Hematopoietic multipotent progenitor cell treated with erythropoietin and hydrocortisone succinate and interleukin-3 and kit ligand, for 4 days (in vitro differentiated cells): ENCODE results near the gene DDX41.

ENCODE experiments used
- DNase-seq: peaks from one replicate; pipeline ENCODE4 v3.0.0-alpha.2; 2015

The DDX41 gene

DNA sequence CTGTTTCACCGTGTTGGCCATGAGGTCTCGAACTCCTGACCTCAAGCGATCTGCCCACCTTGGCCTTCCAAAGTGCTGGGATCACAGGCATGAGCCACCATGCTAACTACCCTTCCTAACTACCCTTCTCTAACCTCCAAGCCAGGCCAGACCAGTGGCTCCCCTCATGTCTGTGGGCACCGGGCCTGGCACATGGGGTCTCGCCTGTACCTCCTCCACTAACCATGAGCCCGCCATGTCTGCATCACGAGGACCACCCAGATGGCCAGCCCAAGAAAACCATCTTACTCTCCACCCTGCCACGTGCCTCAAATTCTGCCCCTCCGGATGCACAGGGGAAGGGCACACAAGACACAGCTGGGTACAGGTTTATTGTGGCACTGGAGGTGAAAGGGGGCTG is 33.7 kb downstream of the DDX41 start:
- no peak for DNase-seq

DNA sequence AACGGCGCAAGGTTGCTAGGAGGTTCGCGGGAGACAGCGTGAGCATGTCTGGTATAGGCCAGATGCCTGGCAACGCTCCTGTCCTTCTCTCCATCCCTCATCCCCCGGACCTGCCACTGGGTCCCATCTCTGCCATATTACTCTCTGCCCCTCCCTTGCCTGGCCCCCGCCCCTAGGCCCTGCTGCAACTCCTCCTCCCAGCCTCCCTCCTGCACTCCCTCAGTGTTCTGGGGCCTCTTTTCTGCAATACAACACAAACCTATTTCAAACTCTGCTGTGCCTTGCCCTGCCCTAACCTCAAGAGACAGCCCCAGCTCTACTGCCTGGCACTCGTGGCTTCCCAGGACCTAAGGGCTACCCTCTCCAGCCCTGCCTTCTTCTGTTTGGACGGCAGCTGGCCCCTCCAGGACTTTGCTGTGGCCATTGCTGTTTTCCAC is 34.4 kb downstream of the DDX41 start:
- DNase-seq = no peak

DNA sequence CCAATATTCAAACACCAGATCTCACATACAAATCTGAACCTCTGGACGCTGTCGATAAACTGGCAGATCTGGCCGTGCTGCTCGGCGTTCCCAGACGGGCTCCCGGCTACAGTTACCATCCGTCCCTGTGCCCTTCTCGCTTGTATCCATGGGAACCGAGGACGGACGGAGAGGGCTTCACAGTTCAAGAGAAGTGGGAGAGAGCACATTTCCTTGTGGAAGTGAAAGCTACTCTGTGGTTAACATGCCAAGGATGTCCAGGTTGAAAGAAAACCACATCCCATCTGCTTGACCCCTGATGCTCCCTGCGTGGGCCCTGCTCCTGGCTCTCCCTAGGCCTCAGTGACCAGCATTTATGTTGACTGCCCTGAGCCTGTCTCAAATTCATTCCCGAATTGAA is 37.0 kb downstream of the DDX41 start:
- no peak for DNase-seq

DNA sequence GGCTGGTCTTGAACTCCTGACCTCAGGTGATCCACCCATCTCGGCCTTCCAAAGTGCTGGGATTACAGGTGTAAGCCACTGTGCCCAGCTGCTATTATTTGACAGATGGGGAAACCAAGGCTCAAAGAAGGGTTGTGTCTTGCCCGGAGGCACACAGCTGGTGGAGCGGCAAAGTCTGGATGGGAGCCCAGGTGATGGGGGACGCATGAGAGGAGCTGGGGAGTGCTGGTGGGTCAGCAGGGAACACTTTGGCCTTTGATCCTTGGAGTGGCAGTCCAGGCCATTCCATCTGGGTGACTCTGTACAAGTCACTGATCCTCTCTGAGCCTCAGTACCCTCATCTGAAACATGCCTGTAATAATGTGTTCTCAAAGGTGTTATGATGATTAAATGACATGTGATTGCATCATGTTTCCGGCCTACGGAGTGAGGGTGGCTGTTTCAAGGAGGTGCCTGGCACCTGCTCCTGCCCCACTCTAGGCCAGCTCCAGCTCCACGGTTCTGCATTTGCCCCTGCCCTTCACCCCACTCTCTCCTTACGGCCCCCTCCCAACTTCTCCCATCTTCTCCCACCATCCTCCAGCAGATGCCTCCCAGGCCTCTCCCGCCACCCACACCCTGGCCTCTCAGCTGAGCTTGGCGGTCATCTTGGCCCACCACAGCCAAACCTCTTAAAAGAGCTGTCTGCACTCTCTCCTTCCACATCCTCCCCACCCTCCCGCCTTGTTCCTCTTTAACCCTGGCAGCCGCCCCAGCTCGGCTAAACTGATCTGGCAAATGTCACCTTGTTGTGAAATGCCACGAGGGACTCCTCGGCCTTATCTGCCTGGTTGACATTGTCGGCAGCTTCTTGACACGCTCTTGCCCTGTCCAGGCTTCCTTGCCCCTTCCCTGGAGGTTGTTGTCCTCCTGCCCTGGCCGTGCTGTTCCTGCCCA is 37.8 kb downstream of the DDX41 start:
- peak; percentile 96 for DNase-seq

DNA sequence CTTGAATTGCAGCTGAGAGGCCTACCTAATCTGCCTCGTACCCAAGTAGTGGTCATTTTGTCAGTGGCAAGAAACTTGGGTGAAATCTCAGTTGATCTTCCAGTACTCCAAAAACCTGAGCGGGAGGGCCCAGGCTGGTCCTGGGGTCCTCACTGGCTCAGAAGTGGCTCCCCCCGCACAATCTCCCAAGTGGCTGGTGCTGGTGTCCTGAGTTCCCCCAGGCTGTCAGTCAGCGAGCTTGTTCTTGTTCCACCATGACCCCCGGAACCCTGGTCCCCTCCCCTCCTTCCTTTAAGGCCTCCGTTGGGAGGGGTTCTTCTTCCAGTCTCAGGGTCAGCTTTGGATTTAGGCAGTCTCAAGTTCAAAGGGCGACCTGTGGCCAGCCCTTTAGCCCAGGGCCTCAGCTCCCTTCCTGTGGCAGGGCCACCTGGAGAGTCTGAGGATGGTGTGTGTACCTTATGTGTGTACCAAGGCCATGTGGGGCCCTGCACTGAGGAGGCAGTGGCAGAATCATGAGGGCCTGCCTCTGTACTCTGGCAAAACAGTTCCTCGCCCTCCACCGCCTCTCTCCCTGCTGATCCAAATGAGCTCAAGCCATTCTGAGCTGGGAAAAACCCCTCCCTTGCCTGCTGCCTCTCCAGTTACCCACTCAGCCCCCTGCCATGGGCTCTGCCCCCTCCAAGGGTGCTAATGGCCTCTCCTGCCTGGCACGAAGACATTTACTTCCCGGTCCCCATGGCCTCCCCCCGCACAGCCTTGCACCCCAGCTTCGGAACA is 38.9 kb downstream of the DDX41 start:
- no peak for DNase-seq

DNA sequence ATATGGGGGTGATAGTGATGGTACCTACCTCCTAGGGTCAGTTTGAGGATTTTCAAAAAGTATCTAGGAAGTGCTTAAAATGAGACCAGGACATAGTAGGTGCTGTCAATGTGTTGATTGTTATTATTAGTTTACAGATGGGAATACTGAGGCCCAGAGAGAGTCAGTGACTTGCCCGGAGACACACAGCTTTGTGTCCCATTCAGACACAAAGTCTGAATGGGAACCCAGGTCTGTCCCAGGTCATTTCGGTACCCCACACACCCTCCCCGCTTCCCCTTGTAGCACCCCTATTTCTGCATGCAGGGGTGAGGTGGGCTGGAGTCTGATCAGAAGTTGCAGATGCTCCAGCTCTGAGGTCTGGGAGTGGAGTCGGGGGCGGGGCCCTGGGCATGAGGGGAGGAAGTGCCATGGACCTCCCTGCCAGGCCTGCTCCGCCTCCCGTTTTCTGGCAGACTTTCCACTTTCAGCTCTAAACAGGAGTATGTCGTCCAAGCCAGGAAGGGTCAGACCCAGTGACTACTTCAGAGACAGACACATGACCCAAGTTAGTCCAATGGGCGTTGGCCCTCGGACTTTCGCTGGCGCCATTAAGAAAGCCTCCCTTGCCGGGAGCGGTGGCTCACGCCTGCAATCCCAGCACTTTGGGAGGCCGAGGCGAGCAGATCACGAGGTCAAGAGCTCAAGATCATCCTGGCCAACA is 40.1 kb downstream of the DDX41 start:
- DNase-seq = no peak

DNA sequence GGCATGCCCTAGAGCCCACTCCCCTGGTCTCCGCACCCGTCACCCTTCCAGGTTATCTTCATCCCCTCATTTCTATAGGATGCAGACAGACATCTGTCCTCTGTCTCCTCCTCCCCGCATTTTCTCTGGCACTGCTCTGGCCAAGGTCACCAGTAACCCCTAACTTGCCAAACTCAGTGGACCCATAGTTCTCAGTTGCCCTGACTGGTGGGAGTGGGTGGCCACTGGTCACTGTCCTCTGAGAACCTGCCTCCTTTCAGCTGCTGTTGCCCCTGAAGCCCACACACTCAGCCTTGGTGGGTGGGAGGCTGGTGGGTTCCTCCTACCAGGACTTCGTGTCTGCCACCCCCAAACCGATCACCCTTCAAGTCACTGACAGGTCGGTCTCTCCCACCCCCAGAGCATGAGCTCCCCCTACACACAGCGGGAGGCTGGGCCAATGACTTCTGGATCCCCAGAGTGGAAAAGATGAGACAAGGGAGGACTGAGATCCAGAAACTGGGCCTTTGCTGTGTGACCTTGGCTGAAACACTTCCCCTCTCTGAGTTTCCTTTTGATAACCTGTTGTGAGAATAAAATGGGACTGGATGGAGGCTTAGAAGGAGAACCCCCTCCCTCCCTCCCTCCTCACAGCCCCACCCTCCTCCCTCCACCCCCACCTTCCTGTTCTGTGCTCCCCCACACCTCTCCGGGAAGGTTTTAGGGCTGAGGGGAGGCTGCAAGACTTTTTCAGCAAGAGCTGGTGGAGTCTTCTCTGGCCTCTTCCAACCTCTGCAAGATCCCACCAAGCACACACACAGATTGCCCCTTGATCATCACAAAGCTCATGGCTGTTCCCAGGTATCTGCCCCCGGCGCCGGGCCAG is 41.0 kb downstream of the DDX41 start:
- no peak for DNase-seq

DNA sequence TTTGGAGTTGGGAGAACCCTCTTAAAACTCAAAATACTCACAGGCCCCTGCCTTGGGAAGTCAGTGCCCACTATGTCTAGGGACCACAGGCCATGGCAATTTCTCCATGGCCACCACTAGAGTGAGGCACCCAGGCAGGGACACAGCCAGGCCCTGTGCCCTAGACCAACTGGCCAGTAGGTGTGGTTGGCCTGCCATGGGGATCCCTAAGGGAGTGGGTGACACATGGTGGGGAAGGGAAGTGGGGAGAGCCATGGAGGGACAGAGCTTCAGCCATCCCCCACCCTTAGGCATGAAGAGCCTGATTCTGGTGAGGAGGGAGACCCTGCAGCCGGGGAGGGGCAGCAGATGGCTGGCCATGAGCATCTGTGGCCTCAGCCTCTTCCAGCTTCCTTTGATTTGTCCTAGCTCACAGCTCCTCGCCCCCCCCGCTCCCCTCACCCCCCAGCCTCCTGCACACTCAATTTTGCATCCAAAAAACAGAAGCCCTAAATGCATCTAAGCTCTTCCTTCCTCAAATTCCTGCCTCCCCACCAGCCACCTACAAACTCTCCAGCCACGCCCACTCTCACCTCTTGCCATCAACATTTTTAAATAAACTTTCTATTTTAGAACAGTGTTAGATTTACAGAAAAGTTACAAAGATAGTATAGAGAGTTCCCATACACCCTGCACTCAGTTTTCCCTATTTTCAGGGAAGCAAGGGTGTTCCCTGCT is 41.8 kb downstream of the DDX41 start:
- no peak for DNase-seq

- DNase-seq = peak; percentile 2
These were observed 42.7 kb downstream of the DDX41 start for GRCh38 chr5:177474002-177474476.

- peak; percentile 63 for DNase-seq
These were observed 43.2 kb downstream of the DDX41 start, which contains the start of gene DBN1 for GRCh38 chr5:177473443-177474001. Gene DBN1 (minus strand): TSS chr5:177473634. CDS start chr5:177473521, 113 bp downstream.

- DNase-seq = peak; percentile 55
These were observed 44.0 kb downstream of the DDX41 start for GRCh38 chr5:177472460-177473442.

GRCh38 chr5:177471610-177472356 is 45.0 kb downstream of the DDX41 start:
- peak; percentile 40 for DNase-seq

- DNase-seq = no peak
These were observed 45.8 kb downstream of the DDX41 start for GRCh38 chr5:177470759-177471536.

DNA sequence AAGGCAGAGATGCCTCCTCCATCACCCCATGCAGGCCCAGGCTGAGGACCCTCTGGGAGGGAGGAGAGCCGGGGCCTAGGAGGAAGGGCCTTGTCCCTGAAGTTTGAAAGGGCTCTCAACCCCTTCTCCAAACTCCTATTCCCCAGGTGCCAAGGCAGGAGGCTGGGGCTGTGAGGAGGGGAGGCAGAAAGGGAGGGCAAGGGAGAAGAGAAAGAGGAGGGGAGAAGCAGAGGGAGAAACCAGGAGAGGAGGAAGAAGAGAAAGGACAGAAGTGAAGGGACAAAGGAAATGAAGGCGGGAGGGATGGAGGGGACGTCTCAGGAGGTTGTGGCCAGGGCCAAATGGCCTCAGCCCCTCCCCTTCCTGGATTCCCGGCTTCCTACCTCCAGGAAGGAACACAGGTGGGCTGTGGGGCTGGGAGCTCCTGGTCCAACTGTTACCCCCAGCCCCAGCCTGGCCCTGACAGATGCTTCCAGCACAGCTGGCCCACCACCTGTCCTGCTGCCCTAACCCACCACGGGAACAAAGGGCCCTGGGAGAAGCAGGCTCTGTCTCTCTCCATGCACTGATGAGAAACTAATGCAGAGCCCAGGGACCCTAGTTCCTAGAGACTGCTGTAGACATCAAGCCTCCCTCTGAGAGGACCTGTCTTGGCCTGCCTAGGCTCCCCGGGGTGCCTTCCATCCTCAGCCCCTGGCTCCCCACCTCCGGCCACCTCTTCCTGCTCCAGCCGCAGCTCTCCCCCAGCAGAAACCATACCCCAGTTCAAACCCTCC is 46.8 kb downstream of the DDX41 start:
- no peak for DNase-seq

DNA sequence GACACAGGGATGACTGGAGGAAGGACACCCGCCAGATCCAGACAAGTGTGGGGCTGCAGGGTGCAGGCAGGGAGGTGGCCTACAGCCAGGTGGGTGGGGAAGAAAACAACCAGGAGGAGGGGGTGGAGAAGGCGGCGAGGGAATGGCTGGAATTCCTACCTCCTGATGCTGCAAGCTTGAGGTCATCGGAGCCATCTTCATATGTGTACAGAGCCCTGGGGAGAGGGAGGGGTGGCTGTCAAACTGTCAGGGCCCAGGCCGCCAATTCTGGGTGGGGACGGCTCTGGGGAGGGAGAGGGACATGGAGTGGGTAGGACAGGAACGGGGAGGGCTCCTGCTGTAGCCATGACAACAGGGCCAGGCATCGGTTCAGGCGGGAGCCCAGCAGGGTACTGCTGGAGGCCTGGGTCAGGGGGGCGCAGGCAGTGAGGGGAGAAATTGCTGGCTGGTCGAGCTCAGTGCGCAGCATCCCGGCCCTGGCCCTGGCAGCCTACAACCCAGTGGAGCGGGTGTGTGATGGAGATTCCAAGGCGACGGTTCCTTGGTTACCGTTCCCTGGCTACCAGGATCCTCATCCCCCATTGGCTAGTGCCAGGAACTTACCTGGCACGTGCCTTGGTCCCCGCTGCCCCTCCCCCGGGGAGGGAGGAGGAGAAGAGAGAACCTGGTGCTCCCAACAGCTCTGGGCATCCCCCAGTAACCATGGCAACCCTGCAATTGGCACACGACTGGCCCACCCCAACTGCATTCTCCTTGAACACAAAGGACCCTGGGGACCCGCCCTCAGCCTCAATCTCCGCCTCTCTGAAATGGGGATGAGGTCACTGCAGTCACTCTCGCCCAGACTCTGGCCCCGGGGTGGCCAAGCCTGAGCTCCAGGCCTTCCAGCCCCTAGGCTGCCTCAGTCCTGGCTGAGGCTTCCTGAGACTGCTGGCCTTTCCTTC is 47.8 kb downstream of the DDX41 start:
- DNase-seq = no peak

DNA sequence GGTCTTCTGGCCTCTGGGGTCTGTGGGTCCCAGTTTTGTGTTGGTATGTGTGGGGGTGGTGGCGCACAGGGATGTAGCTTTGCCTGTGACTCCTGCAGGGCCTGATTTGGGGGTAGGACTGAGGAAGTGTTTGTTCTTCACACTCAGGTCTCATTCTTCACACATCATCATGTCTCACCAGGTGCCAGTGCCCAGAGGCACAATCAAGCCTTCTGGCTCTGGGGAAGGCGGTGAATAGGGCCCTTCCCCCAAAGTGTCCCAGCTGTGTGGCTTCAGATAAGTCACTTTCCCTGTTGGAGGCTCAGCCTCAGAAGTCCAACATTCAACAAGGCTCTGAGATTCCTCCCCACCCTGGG is 48.5 kb downstream of the DDX41 start:
- DNase-seq = no peak
